Keratinocyte (primary cell): ENCODE results near the gene VIPR2. TPM values are rescaled to one million over a fixed set of nuclear protein-coding genes. Genes with fewer than 3 reads are reported as not detected.

Source experiments
- DNase-seq: peaks from one replicate; pipeline ENCODE4 v3.0.0-alpha.2; 2011; ENCODE audit warnings: low read depth, missing footprints, low spot score
- FAIRE-seq: peaks from 2 replicates; lab custom pipeline; 2011; peaks lifted over from hg19 to GRCh38; lab: Jason Lieb, UNC
- H2AFZ ChIP-seq: 2 replicates; pipeline ENCODE4 v1.6.0; 2012; ENCODE audit warnings: low read length, control low read depth, inconsistent platforms; ENCODE audit not compliant: control insufficient read depth
- H3K27ac ChIP-seq: 2 replicates; pipeline ENCODE4 v1.5.1; 2011; ENCODE audit warnings: low read length; ENCODE audit not compliant: control insufficient read depth, insufficient read depth
- H3K27me3 ChIP-seq: 3 replicates; pipeline ENCODE4 v1.6.0; 2011; ENCODE audit warnings: low read length; ENCODE audit not compliant: control insufficient read depth, insufficient read depth; ENCODE audit errors: extremely low read depth
- H3K36me3 ChIP-seq, 2 experiments: 2 replicates in 1 of 2; 3 replicates in 1 of 2; pipeline ENCODE4 v1.5.1; 2011; ENCODE audit warnings: low read length in 2 of 2, mild to moderate bottlenecking in 1 of 2; ENCODE audit not compliant: control insufficient read depth in 2 of 2, insufficient read depth in 2 of 2; ENCODE audit errors: extremely low read depth in 1 of 2
- H3K4me1 ChIP-seq: 3 replicates; pipeline ENCODE4 v1.5.1; 2011; ENCODE audit warnings: low read length; ENCODE audit not compliant: control insufficient read depth, insufficient read depth; ENCODE audit errors: extremely low read depth
- H3K4me2 ChIP-seq: 3 replicates; pipeline ENCODE4 v1.6.0; 2011; ENCODE audit warnings: low read depth, low read length; ENCODE audit not compliant: control insufficient read depth, insufficient read depth; ENCODE audit errors: extremely low read depth
- H3K4me3 ChIP-seq, 3 experiments: fragments of 200-600 bp in 1 of 3; sonication (generic) in 1 of 3; 2 replicates in 2 of 3; 3 replicates in 1 of 3; pipeline ENCODE4 v1.5.1; 2011 to 2016; ENCODE audit warnings: low read length in 3 of 3, mild to moderate bottlenecking in 3 of 3, control low read depth in 2 of 3, inconsistent platforms in 1 of 3, low read depth in 1 of 3, mixed read lengths in 1 of 3, mixed run types in 1 of 3, moderate library complexity in 1 of 3; ENCODE audit not compliant: control insufficient read depth in 2 of 3, insufficient read depth in 2 of 3; ENCODE audit errors: extremely low read depth in 1 of 3
- H3K79me2 ChIP-seq: 2 replicates; pipeline ENCODE4 v1.6.0; 2012; ENCODE audit warnings: low read length; ENCODE audit not compliant: control insufficient read depth, insufficient read depth
- H3K9ac ChIP-seq: 3 replicates; pipeline ENCODE4 v1.6.0; 2011; ENCODE audit warnings: low read length; ENCODE audit not compliant: control insufficient read depth, insufficient read depth; ENCODE audit errors: extremely low read depth
- H3K9me1 ChIP-seq: 3 replicates; pipeline ENCODE4 v1.6.0; 2011; ENCODE audit warnings: low read length; ENCODE audit not compliant: control insufficient read depth, insufficient read depth; ENCODE audit errors: extremely low read depth
- H3K9me3 ChIP-seq: 2 replicates; pipeline ENCODE4 v1.5.1; 2012; ENCODE audit warnings: low read depth, low read length; ENCODE audit not compliant: control insufficient read depth
- H4K20me1 ChIP-seq: 3 replicates; pipeline ENCODE4 v1.6.0; 2011; ENCODE audit warnings: low read length; ENCODE audit not compliant: control insufficient read depth, insufficient read depth; ENCODE audit errors: extremely low read depth
- CTCF ChIP-seq, 3 experiments: IDR thresholded peaks in 1 of 3; conservative IDR thresholded peaks in 1 of 3; optimal IDR thresholded peaks in 1 of 3; 2 replicates in 2 of 3; 3 replicates in 1 of 3; pipeline versions ENCODE3 to v1.5.1; 2011; ENCODE audit warnings: low read length in 3 of 3, mild to moderate bottlenecking in 3 of 3, moderate library complexity in 2 of 3, control low read depth in 1 of 3, inconsistent platforms in 1 of 3; ENCODE audit not compliant: insufficient read depth in 2 of 3; ENCODE audit errors: extremely low read depth in 1 of 3
- EZH2 ChIP-seq: IDR thresholded peaks from one replicate; pipeline ENCODE4 v1.6.1; 2012; ENCODE audit warnings: inconsistent platforms, mild to moderate bottlenecking, low read length, moderate library complexity
- dilution Hi-C: fragments of 300-500 bp; cut with MboI; formaldehyde crosslinking; loops from one replicate; pipeline ENCODE4 v1.7.0; 2020; ENCODE audit warnings: low sequenced_read_pairs; ENCODE audit not compliant: extremely low pct_ligation_motif_present
- polyA plus RNA-seq, 5 experiments: library from polyadenylated mRNA; depleted of rRNA in 3 of 5; stranded (reverse) in 3 of 5; stranded (forward) in 1 of 5; unstranded in 1 of 5; fragments of >200 nt; gene quantifications; 1 replicate in 1 of 5; 2 replicates in 3 of 5; 3 replicates in 1 of 5; pipeline versions ENCODE4 v1.2.1 to v1.2.3, GENCODE V29; 2011 to 2012; ENCODE audit warnings: missing spikeins in 2 of 5, low read depth in 1 of 5, low replicate concordance in 1 of 5

Gene VIPR2
- polyA plus RNA-seq, 1 donor (not counting 4 experiments of a cell fraction or from before 2014, with no cell fraction given): not detected

GRCh38 chr7:159130820-159131219 is 13.8 kb downstream of the VIPR2 start:
- H3K4me2 ChIP-seq: no peak overlapping the region
- no peaks in the 10 kb centered on the region for H3K27me3 ChIP-seq
- dilution Hi-C loops: no loop called here
- H4K20me1 ChIP-seq: no peaks in the 10 kb centered on the region
- no peak for FAIRE-seq
- H3K4me1 ChIP-seq: no peaks in the 10 kb centered on the region
- H3K9ac ChIP-seq: no peak overlapping the region
- no peak overlapping the region for H3K27ac ChIP-seq
- H3K79me2 ChIP-seq: no peaks in the 10 kb centered on the region
- H3K9me1 ChIP-seq: no peaks in the 10 kb centered on the region
- H3K36me3 ChIP-seq: no peaks in the 10 kb centered on the region
- TF ChIP-seq CTCF (optimal IDR thresholded peaks at IDR 0.05 in 1 of 3, IDR thresholded peaks at IDR 0.05 in 1 of 3, conservative IDR thresholded peaks at IDR 0.05 in 1 of 3; ENCODE audit: extremely low read depth in 1 of 3, insufficient read depth in 2 of 3, low read length in 3 of 3) (no peak), EZH2 (no peak)
- H3K9me3 ChIP-seq: no peaks in the 10 kb centered on the region
- H2AFZ ChIP-seq: no peak overlapping the region
- DNase-seq: no peak
- H3K4me3 ChIP-seq: no peak overlapping the region

GRCh38 chr7:159130199-159130775 is 14.4 kb downstream of the VIPR2 start:
- H3K27me3 ChIP-seq: no peaks in the 10 kb centered on the region
- no peaks in the 10 kb centered on the region for H3K36me3 ChIP-seq
- no peak overlapping the region for H3K9ac ChIP-seq
- H3K4me3 ChIP-seq: no peak overlapping the region
- H3K27ac ChIP-seq: no peak overlapping the region
- FAIRE-seq (no peak), DNase-seq (no peak)
- H3K79me2 ChIP-seq: no peaks in the 10 kb centered on the region
- no peaks in the 10 kb centered on the region for H3K9me1 ChIP-seq
- no peaks in the 10 kb centered on the region for H4K20me1 ChIP-seq
- H3K9me3 ChIP-seq: no peaks in the 10 kb centered on the region
- H3K4me2 ChIP-seq: no peak overlapping the region
- dilution Hi-C loops: no loop called here
- no peak overlapping the region for H2AFZ ChIP-seq
- TF ChIP-seq CTCF (optimal IDR thresholded peaks at IDR 0.05 in 1 of 3, IDR thresholded peaks at IDR 0.05 in 1 of 3, conservative IDR thresholded peaks at IDR 0.05 in 1 of 3; ENCODE audit: extremely low read depth in 1 of 3, insufficient read depth in 2 of 3, low read length in 3 of 3) (no peak), EZH2 (no peak)
- H3K4me1 ChIP-seq: no peaks in the 10 kb centered on the region
